Superior temporal gyrus (tissue), 1 donor: ENCODE data around the gene ZNF473.
"Not testable (repeated sequence)": the region's sequence is repeated elsewhere in the genome, so short reads cannot be mapped to it uniquely, and the experiment has no call there.

ENCODE experiments used
- DNase-seq: peaks from one replicate; pipeline ENCODE4 v3.0.0-alpha.2; 2016; ENCODE audit errors: extremely low spot score

ZNF473 gene

DNA sequence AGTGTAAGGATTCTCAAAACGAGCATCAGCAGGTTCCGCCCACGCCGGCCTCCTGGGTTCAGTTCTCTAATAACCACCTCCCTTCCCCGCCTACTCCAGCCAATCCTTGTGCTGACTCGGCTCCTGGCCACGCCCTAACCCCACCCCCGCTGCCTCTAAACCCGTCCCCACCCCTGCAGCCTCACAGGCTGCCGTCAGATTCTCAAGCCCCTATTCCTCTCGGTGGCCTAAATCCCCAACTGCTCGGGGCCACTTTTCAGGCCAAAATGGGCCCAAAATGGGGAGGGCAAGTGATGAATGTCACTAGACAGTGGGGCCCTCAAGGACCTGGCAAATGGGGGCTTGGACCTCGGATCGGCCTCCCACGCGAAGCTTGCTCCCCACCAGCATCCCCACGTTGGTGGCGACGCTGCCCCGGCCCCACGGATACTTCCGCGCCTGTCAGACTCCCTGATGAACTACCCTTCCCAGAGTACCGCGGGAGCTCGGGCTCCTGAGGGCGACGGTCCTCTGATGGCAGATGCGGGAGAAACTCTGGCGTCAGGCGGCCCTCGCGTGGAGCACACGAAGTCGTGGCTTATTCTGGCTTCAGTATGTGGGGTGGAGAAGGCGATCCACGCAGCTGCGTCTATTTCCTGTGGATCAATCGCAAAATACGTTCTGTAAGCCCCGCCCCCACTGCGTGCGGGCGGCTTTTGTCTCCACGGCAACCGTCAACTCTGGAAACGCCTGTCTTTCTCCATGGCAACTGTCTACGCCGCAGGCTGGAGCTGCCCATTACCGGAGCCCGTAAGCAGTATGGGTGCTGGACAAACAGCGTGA, 24.8 kb downstream of the ZNF473 start:
- DNase-seq: peak; percentile 82

DNA sequence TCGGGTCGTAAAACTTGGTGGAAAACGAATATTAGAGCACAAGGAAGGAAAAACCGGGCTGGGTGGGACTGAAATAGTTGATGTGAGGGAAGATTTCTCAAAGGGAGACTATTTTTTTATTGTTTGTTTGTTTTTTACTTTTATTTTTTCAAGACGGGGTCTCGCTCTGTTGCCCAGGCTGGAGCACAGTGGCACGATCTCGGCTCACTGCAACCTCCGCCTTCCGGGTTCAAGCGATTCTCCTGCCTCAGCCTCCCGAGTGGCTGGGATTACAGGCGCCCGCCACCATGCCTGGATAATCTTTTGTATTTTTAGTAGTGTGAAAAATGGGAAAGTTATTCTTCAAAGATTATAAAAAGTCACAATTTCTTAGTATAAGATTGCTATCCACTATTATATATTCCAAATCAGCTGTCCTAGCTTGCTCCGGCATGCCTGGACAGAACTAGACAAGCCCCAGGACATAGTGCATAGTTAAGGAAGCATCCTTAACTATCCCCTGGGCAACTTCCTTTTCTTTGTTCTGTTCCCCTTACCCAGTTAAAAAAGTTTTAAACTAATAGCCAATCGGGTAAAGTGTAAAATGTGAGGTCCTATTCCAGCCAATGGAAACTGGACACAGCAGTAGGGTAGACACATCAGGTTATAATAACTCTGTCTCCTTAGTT, 25.6 kb downstream of the ZNF473 start:
- not testable (repeated sequence) for DNase-seq

DNA sequence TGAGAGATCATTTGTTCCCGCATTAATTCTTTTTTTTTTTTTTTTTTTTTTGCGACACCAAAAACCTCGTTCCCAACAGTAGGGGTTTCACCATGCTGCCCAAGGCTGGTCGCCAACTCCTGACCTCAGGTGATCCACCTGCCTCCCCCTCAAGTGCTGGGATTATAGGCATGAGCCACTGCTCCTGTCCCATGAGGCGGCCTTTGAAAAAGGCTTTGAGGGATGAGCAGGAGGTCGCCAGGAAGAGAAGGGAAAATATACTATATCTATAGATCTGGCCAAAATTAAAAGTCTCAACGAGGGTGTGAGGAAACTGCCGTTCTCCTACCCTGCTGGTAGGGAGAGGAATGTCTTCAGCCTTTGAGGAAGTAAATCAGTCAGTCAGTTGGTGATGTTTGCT, 26.2 kb downstream of the ZNF473 start:
- DNase-seq: no peak

- no peak for DNase-seq
Observed at GRCh38 chr19:50053119-50053518, 27.3 kb downstream of the ZNF473 start.

DNA sequence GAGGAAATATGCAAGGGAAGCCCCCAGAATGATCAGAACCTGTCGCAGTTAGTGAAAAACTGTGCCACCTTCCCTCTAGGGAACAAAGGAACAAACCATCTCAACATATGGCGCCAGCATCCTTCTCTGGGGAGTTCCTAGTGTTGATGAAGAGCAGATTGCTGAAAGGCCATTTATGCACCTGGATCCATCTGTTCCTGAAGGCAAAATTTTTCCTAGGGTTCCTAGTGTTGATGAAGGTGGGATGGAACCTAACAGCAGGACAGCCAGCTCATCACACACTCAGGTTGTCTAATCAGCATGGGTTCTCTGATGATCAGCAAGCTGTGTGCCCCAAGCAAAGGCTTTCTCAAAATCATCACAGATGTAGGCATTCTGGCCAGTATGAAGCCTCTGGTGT, 32.6 kb downstream of the ZNF473 start:
- no peak for DNase-seq

DNA sequence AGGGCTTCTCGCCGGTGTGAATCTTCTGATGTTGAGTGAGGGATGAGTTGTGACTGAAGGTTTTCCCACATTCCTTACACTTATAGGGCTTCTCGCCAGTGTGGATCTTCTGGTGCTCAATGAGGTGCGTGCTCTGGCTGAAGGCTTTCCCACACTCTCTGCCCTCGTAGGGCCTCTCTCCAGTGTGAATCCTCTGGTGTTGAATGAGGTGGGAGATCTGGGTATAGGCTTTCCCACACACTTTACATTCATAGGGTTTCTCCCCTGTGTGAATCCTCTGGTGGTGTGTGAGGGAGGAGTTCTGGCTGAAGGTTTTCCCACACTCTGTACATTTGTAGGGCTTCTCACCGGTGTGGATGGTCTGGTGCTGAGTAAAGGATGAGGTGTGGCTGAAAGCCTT, 33.2 kb downstream of the ZNF473 start:
- no peak for DNase-seq

- DNase-seq: no peak
Observed at GRCh38 chr19:50060107-50060506, 34.3 kb downstream of the ZNF473 start.

GRCh38 chr19:50061650-50062049, 35.8 kb downstream of the ZNF473 start:
- DNase-seq: no peak

- no peak for DNase-seq
Observed at GRCh38 chr19:50065938-50066337, 40.1 kb downstream of the ZNF473 start.

- no peak for DNase-seq
Observed at GRCh38 chr19:50067575-50067974, 41.8 kb downstream of the ZNF473 start.

- DNase-seq: not testable (repeated sequence)
Observed at GRCh38 chr19:50068382-50068781, 42.6 kb downstream of the ZNF473 start.

GRCh38 chr19:50075076-50075475, 49.3 kb downstream of the ZNF473 start:
- DNase-seq: not testable (repeated sequence)

- DNase-seq: not testable (repeated sequence)
Observed at GRCh38 chr19:50075644-50076372, 50.0 kb downstream of the ZNF473 start.

DNA sequence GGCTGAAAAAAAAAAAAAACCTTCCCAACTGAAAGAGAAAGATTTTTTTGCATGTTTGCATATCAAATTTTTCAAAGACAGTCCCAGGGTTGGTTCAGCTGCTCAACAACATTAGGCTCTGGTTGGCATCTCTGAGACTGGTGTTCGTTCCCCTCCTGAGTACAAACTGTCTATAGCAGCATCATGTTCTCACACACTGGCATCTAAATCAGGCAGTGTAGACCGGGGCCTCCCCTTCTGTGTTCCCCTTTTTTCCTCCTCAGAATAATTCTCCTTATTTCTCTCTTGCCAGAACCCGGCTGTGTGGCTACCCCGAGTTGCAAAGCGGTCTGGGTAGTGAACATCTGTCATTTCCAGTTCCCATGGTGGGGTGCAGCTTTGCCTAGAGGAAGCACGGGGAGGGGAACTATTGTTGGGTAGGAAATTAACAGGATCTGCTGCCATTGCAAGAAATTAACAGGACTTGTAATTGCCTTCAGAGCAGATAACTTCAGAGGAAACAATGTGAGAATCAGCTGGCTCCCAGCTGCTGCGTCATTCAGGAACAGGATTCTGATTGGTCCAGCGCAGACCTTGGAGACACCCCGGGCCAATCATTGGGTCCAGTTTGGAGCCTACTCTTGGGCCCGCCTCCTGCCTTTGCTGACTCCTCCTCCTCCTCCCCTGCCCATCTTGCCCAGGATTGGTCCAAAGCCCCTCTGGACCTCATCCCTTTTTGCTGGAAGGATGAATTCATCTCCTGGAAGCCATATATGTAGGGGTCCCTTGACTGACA, 51.0 kb downstream of the ZNF473 start:
- not testable (repeated sequence) for DNase-seq

GRCh38 chr19:50079014-50079413, 53.2 kb downstream of the ZNF473 start:
- DNase-seq: not testable (repeated sequence)

DNA sequence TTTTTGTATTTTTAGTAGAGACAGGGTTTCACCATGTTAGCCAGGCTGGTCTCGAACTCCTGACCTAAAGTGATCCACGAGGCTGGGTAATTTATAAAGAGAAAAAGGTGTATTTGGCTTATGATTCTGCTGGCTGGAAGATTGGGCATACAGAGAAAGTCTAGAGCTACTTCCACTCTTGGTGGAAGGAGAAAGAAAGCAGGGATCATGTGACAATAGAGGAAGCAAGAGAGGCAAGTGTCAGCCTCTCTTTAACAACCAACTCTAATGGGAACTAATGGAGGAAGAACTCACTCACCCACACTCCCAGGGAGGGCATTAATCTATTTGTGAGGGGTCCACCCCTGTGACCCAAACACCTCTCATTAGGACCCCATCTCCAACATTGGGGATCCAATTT, 58.6 kb downstream of the ZNF473 start:
- DNase-seq: not testable (repeated sequence)

GRCh38 chr19:50087153-50087552, 61.3 kb downstream of the ZNF473 start:
- DNase-seq: not testable (repeated sequence)

DNA sequence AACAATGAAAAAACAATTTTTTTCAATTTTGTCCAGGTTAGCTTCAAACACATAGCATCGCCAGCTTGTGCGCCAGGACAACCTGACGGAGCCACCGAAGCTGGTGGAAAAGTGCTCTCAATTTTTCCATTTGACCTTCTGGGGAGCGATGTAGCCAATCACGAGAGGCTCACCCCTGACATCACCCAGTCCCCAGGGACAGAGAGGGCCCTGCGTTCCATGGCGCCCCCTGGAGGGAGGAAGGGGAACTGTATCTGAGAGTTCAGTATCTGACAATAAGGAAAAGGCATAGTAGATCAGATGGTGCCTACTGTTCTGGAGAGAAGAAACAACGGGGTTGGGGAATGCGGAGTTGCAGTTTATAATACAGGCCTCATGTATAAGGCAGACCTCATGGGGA, 64.9 kb downstream of the ZNF473 start:
- not testable (repeated sequence) for DNase-seq

DNA sequence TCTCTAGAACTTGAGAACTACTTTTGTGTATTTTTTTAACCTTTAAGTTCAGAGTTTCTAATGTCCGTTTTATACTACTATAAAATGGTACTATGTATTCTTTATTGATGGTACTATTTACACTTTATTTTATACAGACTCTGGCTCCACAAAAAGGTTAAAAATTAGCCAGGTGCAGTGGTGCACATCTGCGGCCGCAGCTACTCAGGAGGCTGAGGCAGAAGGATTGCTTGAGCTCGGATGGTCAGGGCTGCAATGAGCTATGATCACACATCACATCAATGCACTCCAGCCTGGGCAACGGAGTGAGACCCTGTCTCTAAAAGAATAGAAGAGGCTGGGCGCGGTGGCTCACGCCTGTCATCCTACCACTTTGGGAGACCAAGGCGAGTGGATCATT, 66.0 kb downstream of the ZNF473 start:
- DNase-seq: not testable (repeated sequence)

DNA sequence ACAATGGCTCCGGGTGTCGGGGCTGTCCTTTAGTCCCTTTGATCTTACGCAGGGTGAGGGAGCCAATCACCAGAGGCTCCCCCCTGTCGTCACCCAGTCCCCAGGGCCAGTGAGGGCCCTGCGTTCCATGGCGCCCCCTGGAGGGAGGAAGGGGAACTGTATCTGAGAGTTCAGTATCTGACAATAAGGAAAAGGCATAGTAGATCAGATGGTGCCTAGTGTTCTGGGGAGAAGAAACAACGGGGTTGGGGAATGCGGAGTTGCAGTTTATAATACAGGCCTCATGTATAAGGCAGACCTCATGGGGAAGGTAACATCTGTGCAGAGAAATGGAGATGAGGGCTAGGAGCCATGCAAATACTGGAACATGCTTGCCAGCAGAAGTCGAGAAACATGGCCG, 66.8 kb downstream of the ZNF473 start:
- not testable (repeated sequence) for DNase-seq

DNA sequence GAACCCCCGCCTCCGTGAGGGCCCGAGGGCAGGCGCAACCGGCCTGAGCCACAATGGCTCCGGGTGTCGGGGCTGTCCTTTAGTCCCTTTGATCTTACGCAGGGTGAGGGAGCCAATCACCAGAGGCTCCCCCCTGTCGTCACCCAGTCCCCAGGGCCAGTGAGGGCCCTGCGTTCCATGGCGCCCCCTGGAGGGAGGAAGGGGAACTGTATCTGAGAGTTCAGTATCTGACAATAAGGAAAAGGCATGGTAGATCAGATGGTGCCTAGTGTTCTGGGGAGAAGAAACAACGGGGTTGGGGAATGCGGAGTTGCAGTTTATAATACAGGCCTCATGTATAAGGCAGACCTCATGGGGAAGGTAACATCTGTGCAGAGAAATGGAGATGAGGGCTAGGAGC, 72.1 kb downstream of the ZNF473 start:
- not testable (repeated sequence) for DNase-seq

GRCh38 chr19:50098892-50099291, 73.1 kb downstream of the ZNF473 start:
- DNase-seq: not testable (repeated sequence)
